B cell (primary cell): Measurements from ENCODE around the gene WNK4.

ENCODE experiments used
- EZH2 ChIP-seq: IDR thresholded peaks from 2 replicates; pipeline ENCODE4 v1.6.1; 2012; ENCODE audit warnings: borderline replicate concordance, low read depth, mild to moderate bottlenecking, moderate library complexity, low read length; ENCODE audit not compliant: insufficient read depth, poor library complexity, severe bottlenecking
- TF ChIP-seq, protein P1 (sequence below): fragments of 200-600 bp; IDR thresholded peaks from one replicate; pipeline ENCODE4 v1.8.0; 2022; ENCODE audit warnings: antibody characterized with exemption, mild to moderate bottlenecking

DNA sequence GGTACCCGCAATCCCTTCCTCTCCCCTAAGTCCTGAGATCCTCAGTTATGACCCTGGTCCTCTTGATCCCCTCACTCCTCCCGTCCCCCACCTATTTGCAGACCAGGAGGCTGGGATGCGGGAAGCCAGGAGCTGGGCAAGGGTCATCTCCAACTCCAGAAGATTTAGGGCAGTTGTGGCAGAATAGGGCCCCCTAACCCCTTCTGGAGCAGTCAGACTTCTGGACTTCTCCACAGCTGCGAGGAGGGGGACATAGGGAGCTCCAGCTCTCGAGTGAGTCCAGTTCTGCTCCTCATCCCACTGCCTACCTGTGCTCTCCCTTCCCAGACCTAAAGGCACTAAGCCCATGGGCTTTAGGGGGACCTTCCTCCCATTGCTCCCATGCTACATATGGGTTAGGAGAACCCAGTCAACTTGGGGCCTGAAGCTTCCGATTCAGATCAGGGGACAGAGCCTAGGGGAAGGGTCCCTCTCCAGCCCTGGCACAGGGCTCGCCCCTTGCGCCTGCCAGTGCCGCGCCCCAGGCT is 1.3 kb downstream of the WNK4 start:
- TF ChIP-seq, protein P1, sequence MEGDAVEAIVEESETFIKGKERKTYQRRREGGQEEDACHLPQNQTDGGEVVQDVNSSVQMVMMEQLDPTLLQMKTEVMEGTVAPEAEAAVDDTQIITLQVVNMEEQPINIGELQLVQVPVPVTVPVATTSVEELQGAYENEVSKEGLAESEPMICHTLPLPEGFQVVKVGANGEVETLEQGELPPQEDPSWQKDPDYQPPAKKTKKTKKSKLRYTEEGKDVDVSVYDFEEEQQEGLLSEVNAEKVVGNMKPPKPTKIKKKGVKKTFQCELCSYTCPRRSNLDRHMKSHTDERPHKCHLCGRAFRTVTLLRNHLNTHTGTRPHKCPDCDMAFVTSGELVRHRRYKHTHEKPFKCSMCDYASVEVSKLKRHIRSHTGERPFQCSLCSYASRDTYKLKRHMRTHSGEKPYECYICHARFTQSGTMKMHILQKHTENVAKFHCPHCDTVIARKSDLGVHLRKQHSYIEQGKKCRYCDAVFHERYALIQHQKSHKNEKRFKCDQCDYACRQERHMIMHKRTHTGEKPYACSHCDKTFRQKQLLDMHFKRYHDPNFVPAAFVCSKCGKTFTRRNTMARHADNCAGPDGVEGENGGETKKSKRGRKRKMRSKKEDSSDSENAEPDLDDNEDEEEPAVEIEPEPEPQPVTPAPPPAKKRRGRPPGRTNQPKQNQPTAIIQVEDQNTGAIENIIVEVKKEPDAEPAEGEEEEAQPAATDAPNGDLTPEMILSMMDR, result no peak
- TF ChIP-seq EZH2, result no peak
